Endothelial cell of umbilical vein (primary cell): Measurements from ENCODE around the gene MYO1E.

Source experiments
- EZH2 ChIP-seq: IDR thresholded peaks from 2 replicates; pipeline ENCODE4 v1.6.1; 2012; ENCODE audit warnings: borderline replicate concordance, low read depth, mild to moderate bottlenecking, moderate library complexity, low read length, inconsistent platforms; ENCODE audit not compliant: severe bottlenecking
- TF ChIP-seq, protein P1 (sequence below), 2 donors: IDR thresholded peaks; 1 replicate in 1 of 2; 2 replicates in 1 of 2; pipeline ENCODE4 v1.5.1; 2011; ENCODE audit warnings: low read length in 2 of 2, mild to moderate bottlenecking in 2 of 2, moderate library complexity in 2 of 2, control low read depth in 1 of 2, inconsistent platforms in 1 of 2, low read depth in 1 of 2; ENCODE audit not compliant: insufficient read depth in 1 of 2; ENCODE audit errors: extremely low read depth in 1 of 2

DNA sequence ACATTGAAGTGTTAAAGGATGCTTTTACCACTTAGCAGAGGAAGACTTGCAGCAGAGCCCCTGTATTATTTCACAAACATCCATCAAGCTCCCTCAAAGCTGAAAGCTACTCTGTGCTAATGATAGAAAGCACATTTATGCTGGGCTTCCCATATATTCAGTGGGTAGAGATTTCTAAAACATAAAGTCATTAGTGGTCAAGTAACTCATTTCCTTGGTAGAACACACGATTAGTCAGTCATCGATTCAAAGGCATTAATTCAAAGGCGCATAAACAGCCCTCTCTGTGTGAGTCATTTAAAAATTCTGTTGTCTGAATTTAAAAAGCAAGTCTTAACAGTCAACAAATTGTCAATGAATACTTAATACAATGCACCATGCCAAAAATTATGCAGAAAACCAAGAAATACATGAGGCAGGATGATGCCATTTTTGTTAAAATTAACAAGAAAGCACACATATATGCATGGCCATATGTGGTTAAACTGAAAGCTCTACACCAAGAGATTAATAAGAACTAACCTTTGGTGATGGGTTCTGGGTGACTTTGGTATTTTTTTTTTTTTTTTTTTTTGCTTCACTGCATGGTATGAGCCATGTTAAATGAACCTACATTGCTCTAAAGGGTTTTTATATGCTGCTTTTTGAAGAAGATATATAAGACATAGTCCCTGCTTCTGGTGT is 104.4 kb downstream of the MYO1E start:
- TF ChIP-seq EZH2, result no peak
- TF ChIP-seq, protein P1, sequence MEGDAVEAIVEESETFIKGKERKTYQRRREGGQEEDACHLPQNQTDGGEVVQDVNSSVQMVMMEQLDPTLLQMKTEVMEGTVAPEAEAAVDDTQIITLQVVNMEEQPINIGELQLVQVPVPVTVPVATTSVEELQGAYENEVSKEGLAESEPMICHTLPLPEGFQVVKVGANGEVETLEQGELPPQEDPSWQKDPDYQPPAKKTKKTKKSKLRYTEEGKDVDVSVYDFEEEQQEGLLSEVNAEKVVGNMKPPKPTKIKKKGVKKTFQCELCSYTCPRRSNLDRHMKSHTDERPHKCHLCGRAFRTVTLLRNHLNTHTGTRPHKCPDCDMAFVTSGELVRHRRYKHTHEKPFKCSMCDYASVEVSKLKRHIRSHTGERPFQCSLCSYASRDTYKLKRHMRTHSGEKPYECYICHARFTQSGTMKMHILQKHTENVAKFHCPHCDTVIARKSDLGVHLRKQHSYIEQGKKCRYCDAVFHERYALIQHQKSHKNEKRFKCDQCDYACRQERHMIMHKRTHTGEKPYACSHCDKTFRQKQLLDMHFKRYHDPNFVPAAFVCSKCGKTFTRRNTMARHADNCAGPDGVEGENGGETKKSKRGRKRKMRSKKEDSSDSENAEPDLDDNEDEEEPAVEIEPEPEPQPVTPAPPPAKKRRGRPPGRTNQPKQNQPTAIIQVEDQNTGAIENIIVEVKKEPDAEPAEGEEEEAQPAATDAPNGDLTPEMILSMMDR (IDR thresholded peaks at IDR 0.05; ENCODE audit: extremely low read depth in 1 of 2, insufficient read depth in 1 of 2, low read depth in 1 of 2, low read length in 2 of 2), result no peak
